HL-60 (cell line): Measurements from ENCODE around the gene SEC24B.

ENCODE experiments used
- DNase-seq, 2 experiments: peaks; one replicate each; pipeline ENCODE4 v3.0.0-alpha.2; 2010 to 2020; ENCODE audit warnings: low read depth in 1 of 2, low spot score in 1 of 2
- H3K27ac ChIP-seq: fragments of 250-450 bp; sonication (Bioruptor Pico); replicated peaks from 2 replicates; pipeline ENCODE4 v1.5.1; 2020; ENCODE audit warnings: mild to moderate bottlenecking, moderate library complexity
- H3K27me3 ChIP-seq: fragments of 250-450 bp; sonication (Bioruptor Pico); 2 replicates; pipeline ENCODE4 v1.5.1; 2021; ENCODE audit warnings: mild to moderate bottlenecking, moderate library complexity; ENCODE audit not compliant: insufficient read depth, poor library complexity, severe bottlenecking
- H3K4me3 ChIP-seq: replicated peaks from 2 replicates; pipeline ENCODE4 v1.5.1; 2011; ENCODE audit warnings: mild to moderate bottlenecking, control low read depth, low read length; ENCODE audit not compliant: insufficient read depth
- GABPA ChIP-seq: IDR thresholded peaks from 2 replicates; pipeline ENCODE4 v1.6.1; 2012; ENCODE audit warnings: low read depth
- POLR2AphosphoS5 ChIP-seq: IDR thresholded peaks from 2 replicates; pipeline ENCODE4 v1.6.1; 2012; ENCODE audit warnings: low read depth
- SPI1 ChIP-seq: IDR thresholded peaks from 2 replicates; pipeline ENCODE4 v1.6.1; 2012; ENCODE audit warnings: low read depth, mild to moderate bottlenecking, borderline replicate concordance
- TF ChIP-seq, protein P1 (sequence below): IDR thresholded peaks from 2 replicates; pipeline ENCODE4 v1.6.1; 2012; ENCODE audit warnings: low read depth; ENCODE audit not compliant: insufficient replicate concordance
- TF ChIP-seq, protein P2 (sequence below): IDR thresholded peaks from one replicate; pipeline ENCODE4 v1.5.1; 2011; ENCODE audit warnings: low read length, control low read depth, inconsistent platforms; ENCODE audit not compliant: insufficient read depth

SEC24B gene

DNA sequence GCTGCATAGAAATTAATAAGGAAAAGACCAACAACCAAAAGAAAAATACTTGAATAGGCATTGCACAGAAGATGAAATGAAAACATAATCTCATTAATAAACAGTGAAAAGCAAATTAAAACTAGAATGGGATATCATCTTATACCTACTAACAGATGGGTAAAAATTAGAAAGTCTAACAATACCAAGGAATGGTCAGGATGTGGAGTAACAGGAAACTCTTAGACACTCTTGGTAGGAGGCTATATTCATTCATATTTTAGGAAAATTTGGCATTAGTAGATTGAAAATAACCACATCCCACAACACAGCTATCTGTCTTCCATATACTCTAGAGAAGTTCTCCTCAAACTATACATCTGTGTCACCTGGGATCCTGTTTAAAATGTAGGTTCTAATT, 36.3 kb downstream of the SEC24B start:
- H3K27ac ChIP-seq = no peak overlapping the region
- no peak overlapping the region for H3K4me3 ChIP-seq
- TF ChIP-seq GABPA (no peak), SPI1 (no peak), POLR2AphosphoS5 (no peak)
- TF ChIP-seq, protein P1, sequence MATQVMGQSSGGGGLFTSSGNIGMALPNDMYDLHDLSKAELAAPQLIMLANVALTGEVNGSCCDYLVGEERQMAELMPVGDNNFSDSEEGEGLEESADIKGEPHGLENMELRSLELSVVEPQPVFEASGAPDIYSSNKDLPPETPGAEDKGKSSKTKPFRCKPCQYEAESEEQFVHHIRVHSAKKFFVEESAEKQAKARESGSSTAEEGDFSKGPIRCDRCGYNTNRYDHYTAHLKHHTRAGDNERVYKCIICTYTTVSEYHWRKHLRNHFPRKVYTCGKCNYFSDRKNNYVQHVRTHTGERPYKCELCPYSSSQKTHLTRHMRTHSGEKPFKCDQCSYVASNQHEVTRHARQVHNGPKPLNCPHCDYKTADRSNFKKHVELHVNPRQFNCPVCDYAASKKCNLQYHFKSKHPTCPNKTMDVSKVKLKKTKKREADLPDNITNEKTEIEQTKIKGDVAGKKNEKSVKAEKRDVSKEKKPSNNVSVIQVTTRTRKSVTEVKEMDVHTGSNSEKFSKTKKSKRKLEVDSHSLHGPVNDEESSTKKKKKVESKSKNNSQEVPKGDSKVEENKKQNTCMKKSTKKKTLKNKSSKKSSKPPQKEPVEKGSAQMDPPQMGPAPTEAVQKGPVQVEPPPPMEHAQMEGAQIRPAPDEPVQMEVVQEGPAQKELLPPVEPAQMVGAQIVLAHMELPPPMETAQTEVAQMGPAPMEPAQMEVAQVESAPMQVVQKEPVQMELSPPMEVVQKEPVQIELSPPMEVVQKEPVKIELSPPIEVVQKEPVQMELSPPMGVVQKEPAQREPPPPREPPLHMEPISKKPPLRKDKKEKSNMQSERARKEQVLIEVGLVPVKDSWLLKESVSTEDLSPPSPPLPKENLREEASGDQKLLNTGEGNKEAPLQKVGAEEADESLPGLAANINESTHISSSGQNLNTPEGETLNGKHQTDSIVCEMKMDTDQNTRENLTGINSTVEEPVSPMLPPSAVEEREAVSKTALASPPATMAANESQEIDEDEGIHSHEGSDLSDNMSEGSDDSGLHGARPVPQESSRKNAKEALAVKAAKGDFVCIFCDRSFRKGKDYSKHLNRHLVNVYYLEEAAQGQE = no peak
- TF ChIP-seq, protein P2, sequence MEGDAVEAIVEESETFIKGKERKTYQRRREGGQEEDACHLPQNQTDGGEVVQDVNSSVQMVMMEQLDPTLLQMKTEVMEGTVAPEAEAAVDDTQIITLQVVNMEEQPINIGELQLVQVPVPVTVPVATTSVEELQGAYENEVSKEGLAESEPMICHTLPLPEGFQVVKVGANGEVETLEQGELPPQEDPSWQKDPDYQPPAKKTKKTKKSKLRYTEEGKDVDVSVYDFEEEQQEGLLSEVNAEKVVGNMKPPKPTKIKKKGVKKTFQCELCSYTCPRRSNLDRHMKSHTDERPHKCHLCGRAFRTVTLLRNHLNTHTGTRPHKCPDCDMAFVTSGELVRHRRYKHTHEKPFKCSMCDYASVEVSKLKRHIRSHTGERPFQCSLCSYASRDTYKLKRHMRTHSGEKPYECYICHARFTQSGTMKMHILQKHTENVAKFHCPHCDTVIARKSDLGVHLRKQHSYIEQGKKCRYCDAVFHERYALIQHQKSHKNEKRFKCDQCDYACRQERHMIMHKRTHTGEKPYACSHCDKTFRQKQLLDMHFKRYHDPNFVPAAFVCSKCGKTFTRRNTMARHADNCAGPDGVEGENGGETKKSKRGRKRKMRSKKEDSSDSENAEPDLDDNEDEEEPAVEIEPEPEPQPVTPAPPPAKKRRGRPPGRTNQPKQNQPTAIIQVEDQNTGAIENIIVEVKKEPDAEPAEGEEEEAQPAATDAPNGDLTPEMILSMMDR = no peak
- no peak for DNase-seq
- H3K27me3 ChIP-seq = no peaks in the 10 kb centered on the region

DNA sequence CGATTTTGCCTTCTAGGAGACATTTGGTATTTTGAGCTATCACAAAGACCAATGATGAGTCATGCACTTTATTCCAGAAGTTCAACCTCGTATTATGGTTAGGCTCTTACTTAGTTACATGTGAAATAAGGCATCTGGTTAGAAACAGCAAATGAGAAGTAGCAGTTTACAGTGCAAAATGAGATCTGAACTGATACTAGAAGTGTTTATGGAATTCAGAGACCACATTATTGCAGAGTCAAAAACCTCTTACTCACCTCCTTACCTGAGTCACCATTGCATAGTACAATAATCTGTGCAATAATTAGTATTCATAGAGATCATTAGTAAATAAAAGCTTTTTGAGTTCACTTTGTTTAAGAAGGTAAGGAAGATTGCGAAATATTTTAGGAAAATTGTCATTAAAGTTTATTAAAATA, 38.7 kb downstream of the SEC24B start:
- no peak for TF ChIP-seq GABPA
- TF ChIP-seq, protein P2 = no peak
- TF ChIP-seq SPI1 = no peak
- TF ChIP-seq, protein P1 = no peak
- TF ChIP-seq POLR2AphosphoS5 = no peak
- no peak overlapping the region for H3K27ac ChIP-seq
- H3K27me3 ChIP-seq = no peaks in the 10 kb centered on the region
- DNase-seq = no peak
- no peak overlapping the region for H3K4me3 ChIP-seq

DNA sequence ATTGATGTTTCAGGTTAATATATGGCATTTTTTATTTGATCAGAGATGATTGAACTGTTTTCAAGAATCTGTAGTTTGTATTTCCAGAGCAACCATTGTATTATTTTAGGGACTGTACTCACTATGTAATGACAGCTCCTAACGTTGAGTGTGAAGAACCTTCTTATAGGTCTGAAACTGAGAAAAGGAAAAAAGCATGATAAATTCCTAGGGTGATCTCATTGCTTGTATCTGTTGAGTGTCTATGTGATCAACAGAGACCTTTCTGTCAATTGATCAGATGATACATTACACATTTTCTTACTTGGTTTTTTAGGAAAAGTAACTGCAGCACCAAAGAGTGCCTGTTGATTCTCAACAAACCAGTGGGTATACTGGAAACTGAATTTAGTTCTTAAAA, 40.2 kb downstream of the SEC24B start:
- Histone ChIP-seq H3K27me3 (no peaks in the 10 kb centered on the region), H3K27ac (no peak overlapping the region), H3K4me3 (no peak overlapping the region)
- no peak for DNase-seq
- TF ChIP-seq, protein P2 = no peak
- TF ChIP-seq, protein P1 = no peak
- TF ChIP-seq SPI1 (no peak), GABPA (no peak), POLR2AphosphoS5 (no peak)
